ENCODE measurements around the gene EFNA2. TPM values are rescaled to one million over a fixed set of nuclear protein-coding genes. Genes with fewer than 3 reads are reported as not detected.
"Not testable (repeated sequence)": the region's sequence is repeated elsewhere in the genome, so short reads cannot be mapped to it uniquely, and the experiment has no call there.

Gene EFNA2
- total RNA-seq: not detected

- DNase-seq: peak; percentile 40
These were observed at the start of gene EFNA2 for GRCh38 chr19:1285737-1286360. Gene EFNA2 (plus strand): TSS chr19:1285873. CDS start chr19:1286169, 296 bp downstream.

GRCh38 chr19:1236576-1236975 is 49.1 kb upstream of the EFNA2 start:
- DNase-seq: no peak

- DNase-seq: no peak
These were observed 48.5 kb upstream of the EFNA2 start for GRCh38 chr19:1237027-1237659.

GRCh38 chr19:1237754-1238368 is 47.8 kb upstream of the EFNA2 start, which contains the start of gene CBARP:
Gene CBARP (minus strand): TSS chr19:1238005. CDS start chr19:1236100, 1,905 bp downstream.
- DNase-seq: peak; percentile 67

- no peak for DNase-seq
These were observed 47.0 kb upstream of the EFNA2 start for GRCh38 chr19:1238369-1239303.

GRCh38 chr19:1239420-1239795 is 46.3 kb upstream of the EFNA2 start:
- no peak for DNase-seq

- DNase-seq: peak; percentile 97
These were observed 45.6 kb upstream of the EFNA2 start for GRCh38 chr19:1239796-1240737.

- no peak for DNase-seq
These were observed 44.7 kb upstream of the EFNA2 start for GRCh38 chr19:1240925-1241324.

- peak; percentile 98 for DNase-seq
These were observed 44.1 kb upstream of the EFNA2 start, which contains the start of gene ATP5F1D for GRCh38 chr19:1241417-1242095. Gene ATP5F1D (plus strand): TSS chr19:1241751. CDS start chr19:1241851, 100 bp downstream.

- DNase-seq: peak; percentile 91
These were observed 41.6 kb upstream of the EFNA2 start for GRCh38 chr19:1243768-1244692.

- peak; percentile 58 for DNase-seq
These were observed 40.8 kb upstream of the EFNA2 start for GRCh38 chr19:1244693-1245451.

- peak; percentile 89 for DNase-seq
These were observed 40.0 kb upstream of the EFNA2 start for GRCh38 chr19:1245494-1246264.

- not testable (repeated sequence) for DNase-seq
These were observed 39.2 kb upstream of the EFNA2 start for GRCh38 chr19:1246265-1247087.

- DNase-seq: no peak
These were observed 37.9 kb upstream of the EFNA2 start for GRCh38 chr19:1247748-1248138.

GRCh38 chr19:1248139-1248785 is 37.4 kb upstream of the EFNA2 start, which contains the start of gene MIDN:
Gene MIDN (plus strand): TSS chr19:1248583. CDS start chr19:1250297, 1,714 bp downstream.
- peak; percentile 89 for DNase-seq

GRCh38 chr19:1248786-1249297 is 36.8 kb upstream of the EFNA2 start:
- peak; percentile 89 for DNase-seq

Data from tongue (tissue), 2 donors.